H4 (cell line): ENCODE results near the gene SIRPA. TPM values are rescaled to one million over a fixed set of nuclear protein-coding genes. Genes with fewer than 3 reads are reported as not detected.

Experiments used
- DNase-seq: peaks from one replicate; pipeline ENCODE4 v3.0.0-alpha.2; 2015; ENCODE audit warnings: low spot score
- total RNA-seq: library from RNA; depleted of rRNA; stranded (reverse); fragments of >200 nt; shearing (Covaris generic); gene quantifications from 2 replicates; pipeline ENCODE4 v1.2.3, GENCODE V29; 2014; rRNA removed

Gene SIRPA
- total RNA-seq, 1 experiment from 2014 or later = 10.6 TPM

DNA sequence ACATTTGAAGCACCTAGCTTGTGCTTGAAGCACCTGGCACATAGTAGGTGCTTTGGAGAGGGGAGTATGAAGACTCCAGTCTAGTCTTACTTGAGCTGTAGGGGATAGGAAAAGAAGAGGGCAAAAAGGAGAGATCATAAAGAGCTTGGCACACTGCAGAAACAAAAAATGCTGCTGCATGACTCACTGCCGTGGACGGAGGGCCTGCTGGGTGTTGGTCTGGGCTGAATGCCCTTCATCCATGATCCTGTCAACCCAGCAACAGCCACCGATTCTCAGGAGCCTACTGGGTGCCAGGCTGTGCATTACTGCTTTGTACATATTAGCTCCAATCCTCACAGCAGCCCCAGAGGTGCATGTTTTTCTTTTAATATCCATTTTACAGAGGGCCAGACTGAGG, 92.6 kb downstream of the SIRPA start:
- no peak for DNase-seq

Other genes with a start within 250 kb of the SIRPA start
- not detected in 2 replicates for gene SIRPG, start 237.6 kb upstream of the SIRPA start, total RNA-seq
- not detected in 2 replicates for gene PDYN, start 98.7 kb downstream of the SIRPA start, total RNA-seq
- 10.4 and 19.1 TPM in 2 replicates for gene STK35, start 206.4 kb downstream of the SIRPA start, total RNA-seq